ENCODE measurements around the gene SLC35F4.
"Not testable (repeated sequence)": the region's sequence is repeated elsewhere in the genome, so short reads cannot be mapped to it uniquely, and the experiment has no call there.

The SLC35F4 gene

DNA sequence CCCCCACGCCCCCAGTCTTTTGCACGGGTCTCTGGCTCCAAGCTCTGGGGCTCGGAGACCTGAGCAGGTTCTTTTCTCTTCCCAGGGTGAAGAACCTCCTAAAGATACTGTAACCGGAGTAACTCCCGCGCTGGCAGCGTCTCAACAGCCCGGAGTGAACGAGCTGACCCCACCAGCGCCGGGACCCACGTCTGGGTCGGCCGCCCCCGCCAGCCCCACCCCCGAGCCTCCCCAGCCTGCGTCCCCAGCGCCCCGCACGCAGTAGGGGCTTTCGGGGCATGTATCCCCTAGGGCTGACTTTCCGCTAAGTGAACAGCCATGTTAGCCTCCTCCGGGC is 858 bp downstream of the SLC35F4 start:
- H3K79me2 ChIP-seq (ENCODE audit: low read length) = no peaks in the 10 kb centered on the region
- H2AFZ ChIP-seq (ENCODE audit: low read length) = no peak overlapping the region
- TF ChIP-seq, protein P1, sequence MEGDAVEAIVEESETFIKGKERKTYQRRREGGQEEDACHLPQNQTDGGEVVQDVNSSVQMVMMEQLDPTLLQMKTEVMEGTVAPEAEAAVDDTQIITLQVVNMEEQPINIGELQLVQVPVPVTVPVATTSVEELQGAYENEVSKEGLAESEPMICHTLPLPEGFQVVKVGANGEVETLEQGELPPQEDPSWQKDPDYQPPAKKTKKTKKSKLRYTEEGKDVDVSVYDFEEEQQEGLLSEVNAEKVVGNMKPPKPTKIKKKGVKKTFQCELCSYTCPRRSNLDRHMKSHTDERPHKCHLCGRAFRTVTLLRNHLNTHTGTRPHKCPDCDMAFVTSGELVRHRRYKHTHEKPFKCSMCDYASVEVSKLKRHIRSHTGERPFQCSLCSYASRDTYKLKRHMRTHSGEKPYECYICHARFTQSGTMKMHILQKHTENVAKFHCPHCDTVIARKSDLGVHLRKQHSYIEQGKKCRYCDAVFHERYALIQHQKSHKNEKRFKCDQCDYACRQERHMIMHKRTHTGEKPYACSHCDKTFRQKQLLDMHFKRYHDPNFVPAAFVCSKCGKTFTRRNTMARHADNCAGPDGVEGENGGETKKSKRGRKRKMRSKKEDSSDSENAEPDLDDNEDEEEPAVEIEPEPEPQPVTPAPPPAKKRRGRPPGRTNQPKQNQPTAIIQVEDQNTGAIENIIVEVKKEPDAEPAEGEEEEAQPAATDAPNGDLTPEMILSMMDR (IDR thresholded peaks at IDR 0.05; ENCODE audit: low read length) = no peak
- no peak for TF ChIP-seq EZH2phosphoT487 (IDR thresholded peaks at IDR 0.05; ENCODE audit: low read length)
- no peak for TF ChIP-seq EZH2 (optimal IDR thresholded peaks at IDR 0.05; ENCODE audit: low read depth, low read length)
- no peak overlapping the region for H3K4me3 ChIP-seq (ENCODE audit: low read length)
- no peaks in the 10 kb centered on the region for H3K4me1 ChIP-seq (ENCODE audit: low read length)
- no peak overlapping the region for H3K27ac ChIP-seq (ENCODE audit: low read length)
- H3K27me3 ChIP-seq (replicated peaks; ENCODE audit: insufficient read depth, low read length) = no peaks in the 10 kb centered on the region
- no peaks in the 10 kb centered on the region for H3K9me3 ChIP-seq (replicated peaks; ENCODE audit: insufficient read depth, low read length)
- no peaks in the 10 kb centered on the region for H4K20me1 ChIP-seq (ENCODE audit: insufficient read depth, low read length)
- no peak overlapping the region for H3K4me2 ChIP-seq (ENCODE audit: low read depth, low read length)
- H3K36me3 ChIP-seq (replicated peaks; ENCODE audit: insufficient read depth, low read length) = no peaks in the 10 kb centered on the region
- no peaks in the 10 kb centered on the region for H3K9me2 ChIP-seq (replicated peaks; ENCODE audit: insufficient read depth, low read length)
- no peaks in the 10 kb centered on the region for H3F3A ChIP-seq (ENCODE audit: insufficient read depth, low read length)
- no peak overlapping the region for H3K9ac ChIP-seq (ENCODE audit: low read length)
- no peak for DNase-seq

- Histone ChIP-seq H3K27me3 (replicated peaks; ENCODE audit: insufficient read depth, low read length) (no peaks in the 10 kb centered on the region), H3K79me2 (ENCODE audit: low read length) (no peaks in the 10 kb centered on the region), H3K9me3 (replicated peaks; ENCODE audit: insufficient read depth, low read length) (no peaks in the 10 kb centered on the region), H3K9ac (ENCODE audit: low read length) (no peak overlapping the region), H3K27ac (ENCODE audit: low read length) (no peak overlapping the region), H3K9me2 (replicated peaks; ENCODE audit: insufficient read depth, low read length) (no peaks in the 10 kb centered on the region), H2AFZ (ENCODE audit: low read length) (no peak overlapping the region), H3K4me1 (ENCODE audit: low read length) (no peaks in the 10 kb centered on the region), H3K36me3 (replicated peaks; ENCODE audit: insufficient read depth, low read length) (no peaks in the 10 kb centered on the region), H3F3A (ENCODE audit: insufficient read depth, low read length) (no peaks in the 10 kb centered on the region), H4K20me1 (ENCODE audit: insufficient read depth, low read length) (no peaks in the 10 kb centered on the region), H3K4me3 (ENCODE audit: low read length) (no peak overlapping the region), H3K4me2 (ENCODE audit: low read depth, low read length) (no peak overlapping the region)
- TF ChIP-seq, protein P1 (IDR thresholded peaks at IDR 0.05; ENCODE audit: low read length) = no peak
- TF ChIP-seq EZH2 (optimal IDR thresholded peaks at IDR 0.05; ENCODE audit: low read depth, low read length) (no peak), EZH2phosphoT487 (IDR thresholded peaks at IDR 0.05; ENCODE audit: low read length) (no peak)
- no peak for DNase-seq
Observed at GRCh38 chr14:57864659-57865058, 1.2 kb downstream of the SLC35F4 start.

GRCh38 chr14:57863471-57863870 is 2.4 kb downstream of the SLC35F4 start:
- Histone ChIP-seq H3K36me3 (replicated peaks; ENCODE audit: insufficient read depth, low read length) (no peaks in the 10 kb centered on the region), H3K9ac (ENCODE audit: low read length) (no peak overlapping the region), H3F3A (ENCODE audit: insufficient read depth, low read length) (no peaks in the 10 kb centered on the region)

DNA sequence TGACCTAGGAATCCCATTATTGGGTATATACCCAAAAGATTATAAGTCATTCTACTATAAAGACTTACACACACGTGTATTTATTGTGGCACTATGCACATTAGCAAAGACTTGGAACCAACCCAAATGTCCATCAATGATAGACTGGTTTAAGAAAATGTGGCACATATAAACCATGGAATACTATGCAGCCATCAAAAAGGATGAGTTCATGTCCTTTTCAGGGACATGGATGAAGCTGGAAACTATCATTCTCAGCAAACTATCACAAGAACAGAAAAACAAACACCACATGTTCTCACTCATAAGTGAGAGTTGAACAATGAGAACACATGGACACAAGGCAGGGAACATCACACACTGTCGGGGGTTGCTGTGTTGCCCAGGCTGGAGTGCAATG is 10.2 kb downstream of the SLC35F4 start:
- DNase-seq; H3K9me3 ChIP-seq (replicated peaks; ENCODE audit: insufficient read depth, low read length); H3K9ac ChIP-seq (ENCODE audit: low read length); H3K9me2 ChIP-seq (replicated peaks; ENCODE audit: insufficient read depth, low read length); H3K4me2 ChIP-seq (ENCODE audit: low read depth, low read length); H4K20me1 ChIP-seq (ENCODE audit: insufficient read depth, low read length); H3K4me3 ChIP-seq (ENCODE audit: low read length); H3K36me3 ChIP-seq (replicated peaks; ENCODE audit: insufficient read depth, low read length); H3K27ac ChIP-seq (ENCODE audit: low read length); H3K4me1 ChIP-seq (ENCODE audit: low read length); H2AFZ ChIP-seq (ENCODE audit: low read length); H3K27me3 ChIP-seq (replicated peaks; ENCODE audit: insufficient read depth, low read length); H3K79me2 ChIP-seq (ENCODE audit: low read length); H3F3A ChIP-seq (ENCODE audit: insufficient read depth, low read length): not testable (repeated sequence)

More at GRCh38 chr14:57863471-57863870, 2.4 kb downstream of the SLC35F4 start:
- Histone ChIP-seq H4K20me1 (ENCODE audit: insufficient read depth, low read length) (no peaks in the 10 kb centered on the region), H3K9me2 (replicated peaks; ENCODE audit: insufficient read depth, low read length) (no peaks in the 10 kb centered on the region), H3K4me1 (ENCODE audit: low read length) (no peaks in the 10 kb centered on the region), H2AFZ (ENCODE audit: low read length) (no peak overlapping the region), H3K79me2 (ENCODE audit: low read length) (no peaks in the 10 kb centered on the region), H3K27ac (ENCODE audit: low read length) (no peak overlapping the region), H3K4me3 (ENCODE audit: low read length) (no peak overlapping the region), H3K9me3 (replicated peaks; ENCODE audit: insufficient read depth, low read length) (no peaks in the 10 kb centered on the region), H3K4me2 (ENCODE audit: low read depth, low read length) (no peak overlapping the region), H3K27me3 (replicated peaks; ENCODE audit: insufficient read depth, low read length) (no peaks in the 10 kb centered on the region)
- TF ChIP-seq EZH2phosphoT487 (IDR thresholded peaks at IDR 0.05; ENCODE audit: low read length) = no peak
- no peak for TF ChIP-seq EZH2 (optimal IDR thresholded peaks at IDR 0.05; ENCODE audit: low read depth, low read length)
- TF ChIP-seq, protein P1 (IDR thresholded peaks at IDR 0.05; ENCODE audit: low read length) = no peak
- DNase-seq = no peak

Data from MM.1S (cell line).